Osteocyte (in vitro differentiated cells): Measurements from ENCODE around the gene CSN3. TPM values are rescaled to one million over a fixed set of nuclear protein-coding genes. Genes with fewer than 3 reads are reported as not detected.
"Not testable (repeated sequence)": the region's sequence is repeated elsewhere in the genome, so short reads cannot be mapped to it uniquely, and the experiment has no call there.

ENCODE experiments used
- DNase-seq: peaks from one replicate; pipeline ENCODE4 v3.0.0; 2021; ENCODE audit warnings: mixed read lengths; ENCODE audit not compliant: unreplicated experiment; ENCODE audit errors: extremely low spot score
- H3K27ac Mint-ChIP-seq: one replicate; pipeline ENCODE4 v1.8.0; 2021; ENCODE audit warnings: mild to moderate bottlenecking, mixed read lengths; ENCODE audit not compliant: unreplicated experiment
- H3K27me3 Mint-ChIP-seq: one replicate; pipeline ENCODE4 v1.8.0; 2021; ENCODE audit warnings: mixed read lengths; ENCODE audit not compliant: unreplicated experiment
- H3K36me3 Mint-ChIP-seq: one replicate; pipeline ENCODE4 v1.8.0; 2021; ENCODE audit warnings: mixed read lengths; ENCODE audit not compliant: unreplicated experiment
- H3K4me1 Mint-ChIP-seq: one replicate; pipeline ENCODE4 v1.8.0; 2021; ENCODE audit warnings: mixed read lengths; ENCODE audit not compliant: unreplicated experiment
- H3K4me3 Mint-ChIP-seq: one replicate; pipeline ENCODE4 v1.8.0; 2021; ENCODE audit warnings: mild to moderate bottlenecking, moderate library complexity, mixed read lengths; ENCODE audit not compliant: unreplicated experiment
- H3K9me3 Mint-ChIP-seq: one replicate; pipeline ENCODE4 v1.8.0; 2021; ENCODE audit warnings: mixed read lengths; ENCODE audit not compliant: unreplicated experiment
- CTCF ChIP-seq: fragments of 200-600 bp; sonication (generic); IDR thresholded peaks from 2 replicates; pipeline ENCODE4 v1.5.0; 2021; ENCODE audit warnings: antibody characterized with exemption, mild to moderate bottlenecking, moderate library complexity
- total RNA-seq: library from RNA; stranded (reverse); gene quantifications from 2 replicates; pipeline ENCODE4 v1.2.1, GENCODE V29; 2021

CSN3 gene
- total RNA-seq, 1 donor from 2014 or later: not detected

DNA sequence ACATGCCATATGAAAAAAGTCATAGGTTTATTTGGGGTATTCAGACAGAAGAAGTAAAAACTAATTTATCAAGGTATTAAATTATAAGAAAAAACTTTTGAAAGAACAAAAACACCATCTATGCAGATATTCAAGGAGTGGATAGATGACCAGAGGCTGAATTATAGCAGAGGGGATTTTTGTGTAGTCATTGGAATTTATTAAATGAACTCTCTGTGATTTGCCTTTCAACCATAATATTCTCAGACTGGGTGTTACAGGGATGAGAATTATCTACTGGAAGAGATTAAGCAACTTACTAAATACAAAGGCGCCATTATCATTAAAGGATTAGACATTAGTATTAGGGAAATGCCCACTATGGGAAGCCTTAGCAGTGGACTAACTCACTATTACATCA is 25.8 kb upstream of the CSN3 start:
- H3K36me3 Mint-ChIP-seq, H3K4me1 Mint-ChIP-seq, H3K27me3 Mint-ChIP-seq, H3K9me3 Mint-ChIP-seq, H3K27ac Mint-ChIP-seq, DNase-seq, H3K4me3 Mint-ChIP-seq: not testable (repeated sequence)

DNA sequence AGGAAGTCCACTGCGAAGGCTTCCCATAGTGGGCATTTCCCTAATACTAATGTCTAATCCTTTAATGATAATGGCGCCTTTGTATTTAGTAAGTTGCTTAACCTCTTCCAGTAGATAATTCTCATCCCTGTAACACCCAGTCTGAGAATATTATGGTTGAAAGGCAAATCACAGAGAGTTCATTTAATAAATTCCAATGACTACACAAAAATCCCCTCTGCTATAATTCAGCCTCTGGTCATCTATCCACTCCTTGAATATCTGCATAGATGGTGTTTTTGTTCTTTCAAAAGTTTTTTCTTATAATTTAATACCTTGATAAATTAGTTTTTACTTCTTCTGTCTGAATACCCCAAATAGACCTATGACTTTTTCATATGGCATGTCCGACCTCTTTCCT is 21.0 kb upstream of the CSN3 start:
- not testable (repeated sequence) for H3K9me3 Mint-ChIP-seq, H3K4me3 Mint-ChIP-seq, H3K36me3 Mint-ChIP-seq, DNase-seq, H3K27me3 Mint-ChIP-seq, H3K27ac Mint-ChIP-seq, H3K4me1 Mint-ChIP-seq

GRCh38 chr4:70221818-70222217 is 20.6 kb upstream of the CSN3 start:
- not testable (repeated sequence) for DNase-seq, H3K36me3 Mint-ChIP-seq, H3K27ac Mint-ChIP-seq, H3K9me3 Mint-ChIP-seq, H3K4me1 Mint-ChIP-seq, H3K27me3 Mint-ChIP-seq, H3K4me3 Mint-ChIP-seq

DNA sequence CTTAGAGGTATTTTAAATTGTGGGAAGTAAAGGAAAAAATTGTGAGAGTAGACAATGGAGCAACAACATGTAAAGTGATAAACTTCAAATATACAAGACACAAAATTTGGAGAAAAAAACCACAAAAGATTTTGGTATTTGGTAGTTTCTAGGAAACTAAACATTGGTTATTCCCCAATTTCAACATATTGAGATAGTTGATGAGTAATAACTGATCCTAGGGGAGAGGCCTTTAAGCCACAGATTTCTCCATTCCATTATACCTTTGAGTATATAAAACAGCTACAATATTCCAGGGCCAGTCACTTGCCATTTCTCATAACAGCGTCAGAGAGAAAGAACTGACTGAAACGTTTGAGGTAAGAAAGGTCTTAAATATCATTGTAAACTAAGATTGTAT is 16.6 kb upstream of the CSN3 start, which contains the start of gene FDCSP:
Gene FDCSP (plus strand): TSS at position 301 of the 400 bp plus-strand sequence. CDS start 5,071 bp downstream, outside the sequence.
- DNase-seq: no peak
- Mint-ChIP-seq H3K4me1 (no peaks in the 10 kb centered on the region), H3K27ac (no peak within 1 kb of the TSS), H3K9me3 (no peaks in the 10 kb centered on the region), H3K27me3 (peaks cover 13% of the 10 kb centered on the region), H3K4me3 (no peak within 1 kb of the TSS), H3K36me3 (no peaks in the 10 kb centered on the region)
- TF ChIP-seq CTCF: no peak

- no peak overlapping the region for H3K27ac Mint-ChIP-seq
- no peak for DNase-seq
- H3K9me3 Mint-ChIP-seq: no peaks in the 10 kb centered on the region
- peaks cover 6% of the 10 kb centered on the region for H3K27me3 Mint-ChIP-seq
- H3K36me3 Mint-ChIP-seq: no peaks in the 10 kb centered on the region
- H3K4me1 Mint-ChIP-seq: no peaks in the 10 kb centered on the region
- no peak overlapping the region for H3K4me3 Mint-ChIP-seq
- TF ChIP-seq CTCF: no peak
Observed at GRCh38 chr4:70236125-70236524, 6.3 kb upstream of the CSN3 start.

- no peaks in the 10 kb centered on the region for H3K36me3 Mint-ChIP-seq
- TF ChIP-seq CTCF: no peak
- no peaks in the 10 kb centered on the region for H3K4me1 Mint-ChIP-seq
- H3K9me3 Mint-ChIP-seq: no peaks in the 10 kb centered on the region
- H3K27ac Mint-ChIP-seq: no peak overlapping the region
- peaks cover 2% of the 10 kb centered on the region for H3K27me3 Mint-ChIP-seq
- DNase-seq: no peak
- H3K4me3 Mint-ChIP-seq: no peak overlapping the region
Observed at GRCh38 chr4:70239131-70239883, 3.1 kb upstream of the CSN3 start.
